WTC11 (cell line): ENCODE measurements around the gene PVALB.

ENCODE experiments used
- ATF6 ChIP-seq: sonication (generic); formaldehyde crosslinking; IDR thresholded peaks from 2 replicates; pipeline ENCODE4 v1.8.1; 2023; ENCODE audit warnings: mild to moderate bottlenecking, missing genetic modification reagents
- CTCF ChIP-seq: fragments of 200-600 bp; IDR thresholded peaks from 2 replicates; pipeline ENCODE4 v1.8.0; 2022; ENCODE audit warnings: antibody characterized with exemption
- ESRRA ChIP-seq: sonication (generic); formaldehyde crosslinking; IDR thresholded peaks from 2 replicates; pipeline ENCODE4 v1.8.1; 2022; ENCODE audit warnings: mild to moderate bottlenecking, missing genetic modification reagents, borderline replicate concordance
- FOXJ3 ChIP-seq: sonication (generic); formaldehyde crosslinking; IDR thresholded peaks from 2 replicates; pipeline ENCODE4 v1.9.0; 2021; ENCODE audit warnings: missing genetic modification reagents, mild to moderate bottlenecking, borderline replicate concordance
- FOXP1 ChIP-seq: sonication (generic); formaldehyde crosslinking; IDR thresholded peaks from 2 replicates; pipeline ENCODE4 v1.8.0; 2022; ENCODE audit warnings: missing genetic modification reagents, mild to moderate bottlenecking, moderate library complexity, borderline replicate concordance
- HMGXB4 ChIP-seq: sonication (generic); formaldehyde crosslinking; IDR thresholded peaks from 2 replicates; pipeline ENCODE4 v1.8.1; 2023; ENCODE audit warnings: mild to moderate bottlenecking, moderate library complexity, missing genetic modification reagents
- IRF1 ChIP-seq: sonication (generic); formaldehyde crosslinking; IDR thresholded peaks from 2 replicates; pipeline ENCODE4 v1.8.0; 2023; ENCODE audit warnings: missing genetic modification reagents
- MLX ChIP-seq: sonication (generic); formaldehyde crosslinking; IDR thresholded peaks from 2 replicates; pipeline ENCODE4 v1.8.1; 2023; ENCODE audit warnings: mild to moderate bottlenecking, missing genetic modification reagents, moderate library complexity
- SP1 ChIP-seq: sonication (generic); formaldehyde crosslinking; conservative IDR thresholded peaks from 2 replicates; pipeline ENCODE4 v1.8.1; 2022; ENCODE audit warnings: missing genetic modification reagents
- TEAD4 ChIP-seq: sonication (generic); formaldehyde crosslinking; IDR thresholded peaks from 2 replicates; pipeline ENCODE4 v1.8.0; 2022; ENCODE audit warnings: mild to moderate bottlenecking, missing genetic modification reagents
- USF1 ChIP-seq: sonication (generic); formaldehyde crosslinking; IDR thresholded peaks from 2 replicates; pipeline ENCODE4 v1.8.0; 2022; ENCODE audit warnings: mild to moderate bottlenecking, missing genetic modification reagents
- USF2 ChIP-seq: sonication (generic); formaldehyde crosslinking; IDR thresholded peaks from 2 replicates; pipeline ENCODE4 v1.8.1; 2023; ENCODE audit warnings: mild to moderate bottlenecking, missing genetic modification reagents, moderate library complexity
- ZBTB21 ChIP-seq: sonication (generic); formaldehyde crosslinking; IDR thresholded peaks from 2 replicates; pipeline ENCODE4 v1.8.1; 2023; ENCODE audit warnings: mild to moderate bottlenecking, missing genetic modification reagents, borderline replicate concordance
- ZNF263 ChIP-seq: sonication (generic); formaldehyde crosslinking; IDR thresholded peaks from 2 replicates; pipeline ENCODE4 v1.8.1; 2022; ENCODE audit warnings: low read depth, mild to moderate bottlenecking, moderate library complexity, missing genetic modification reagents

GRCh38 chr22:36770513-36771231 is 46.2 kb downstream of the PVALB start:
- TF ChIP-seq CTCF (no peak), ZNF263 (no peak), IRF1 (CRISPR knock-in tag) (no peak), ZBTB21 (CRISPR knock-in tag) (no peak), FOXJ3 (no peak), TEAD4 (CRISPR knock-in tag) (no peak), ESRRA (CRISPR knock-in tag) (no peak), FOXP1 (CRISPR knock-in tag) (no peak), HMGXB4 (CRISPR knock-in tag) (no peak), MLX (CRISPR knock-in tag) (no peak), USF1 (no peak), SP1 (CRISPR knock-in tag) (no peak), USF2 (no peak), ATF6 (no peak)
